GM13977 (cell line): ENCODE data around the gene ERN1.

ENCODE experiments used
- DNase-seq: peaks from one replicate; pipeline ENCODE4 v3.0.0; 2012; ENCODE audit warnings: low spot score
- CTCF ChIP-seq: IDR thresholded peaks from 2 replicates; pipeline ENCODE4 v1.5.1; 2012; ENCODE audit warnings: mild to moderate bottlenecking, control low read depth; ENCODE audit not compliant: insufficient read depth; ENCODE audit errors: extremely low read depth, missing control alignments
- in situ Hi-C: fragments of 300-500 bp; cut with MboI; formaldehyde crosslinking; loops from one replicate; pipeline ENCODE4 v1.12.0; 2022; ENCODE audit warnings: low sequenced_read_pairs, low pct_unique_long_range_greater_than_20kb, mixed read lengths, inconsistent platforms; ENCODE audit not compliant: unreplicated experiment

Gene ERN1

GRCh38 chr17:64090144-64090543 lies 39.8 kb downstream of the ERN1 start:
- no peak for TF ChIP-seq CTCF
- in situ Hi-C loops = no loop called here

GRCh38 chr17:64087252-64088005 lies 42.5 kb downstream of the ERN1 start:
- DNase-seq = no peak
- TF ChIP-seq CTCF = no peak
- in situ Hi-C loops = no loop called here

More at GRCh38 chr17:64090144-64090543, 39.8 kb downstream of the ERN1 start:
- no peak for DNase-seq

GRCh38 chr17:64085650-64086005 lies 44.3 kb downstream of the ERN1 start:
- no peak for DNase-seq
- no peak for TF ChIP-seq CTCF
- in situ Hi-C loops = no loop called here

GRCh38 chr17:64084940-64085649 lies 44.8 kb downstream of the ERN1 start:
- in situ Hi-C loops = no loop called here
- no peak for DNase-seq

GRCh38 chr17:64084086-64084939 lies 45.6 kb downstream of the ERN1 start:
- in situ Hi-C loops = no loop called here
- DNase-seq = no peak
- no peak for TF ChIP-seq CTCF

More at GRCh38 chr17:64084940-64085649, 44.8 kb downstream of the ERN1 start:
- no peak for TF ChIP-seq CTCF

GRCh38 chr17:64083563-64084085 lies 46.3 kb downstream of the ERN1 start:
- no peak for TF ChIP-seq CTCF
- in situ Hi-C loops = no loop called here
- DNase-seq = no peak
